Kidney epithelial cell (primary cell): ENCODE data around the gene THEMIS. TPM values are rescaled to one million over a fixed set of nuclear protein-coding genes. Genes with fewer than 3 reads are reported as not detected.

Experiments used
- DNase-seq: peaks from one replicate; pipeline ENCODE4 v3.0.0-alpha.2; 2010; ENCODE audit warnings: low read depth
- H3K27me3 ChIP-seq: 2 replicates; pipeline ENCODE4 v1.6.0; 2011; ENCODE audit warnings: low read length; ENCODE audit not compliant: control insufficient read depth, insufficient read depth
- H3K36me3 ChIP-seq: 2 replicates; pipeline ENCODE4 v1.5.1; 2011; ENCODE audit warnings: low read length; ENCODE audit not compliant: control insufficient read depth, insufficient read depth
- H3K4me3 ChIP-seq: 2 replicates; pipeline ENCODE4 v1.5.1; 2011; ENCODE audit warnings: low read depth, mild to moderate bottlenecking, control low read depth, low read length
- CTCF ChIP-seq: IDR thresholded peaks from 2 replicates; pipeline ENCODE4 v1.5.1; 2011; ENCODE audit warnings: mild to moderate bottlenecking, moderate library complexity, low read length, control low read depth, inconsistent platforms; ENCODE audit not compliant: insufficient read depth, poor library complexity, severe bottlenecking
- total RNA-seq: library from RNA; depleted of rRNA; stranded (reverse); fragments of >200 nt; gene quantifications from 2 replicates; pipeline ENCODE4 v1.2.3, GENCODE V29; 2015

The THEMIS gene
- total RNA-seq, 1 donor from 2014 or later = not detected

- Histone ChIP-seq H3K4me3 (no peak overlapping the region), H3K36me3 (no peaks in the 10 kb centered on the region), H3K27me3 (no peaks in the 10 kb centered on the region)
- TF ChIP-seq CTCF = no peak
- DNase-seq = no peak
Measured at GRCh38 chr6:127868338-127868737, 32.5 kb downstream of the THEMIS start.

- Histone ChIP-seq H3K36me3 (no peaks in the 10 kb centered on the region), H3K4me3 (no peak overlapping the region), H3K27me3 (no peaks in the 10 kb centered on the region)
- no peak for TF ChIP-seq CTCF
- DNase-seq = no peak
Measured at GRCh38 chr6:127866766-127867165, 34.1 kb downstream of the THEMIS start.

GRCh38 chr6:127865108-127865507 lies 35.8 kb downstream of the THEMIS start:
- H3K27me3 ChIP-seq = no peaks in the 10 kb centered on the region
- no peak for TF ChIP-seq CTCF
- no peaks in the 10 kb centered on the region for H3K36me3 ChIP-seq
- H3K4me3 ChIP-seq = no peak overlapping the region
- DNase-seq = no peak

GRCh38 chr6:127864701-127865100 lies 36.2 kb downstream of the THEMIS start:
- Histone ChIP-seq H3K4me3 (no peak overlapping the region), H3K27me3 (no peaks in the 10 kb centered on the region), H3K36me3 (no peaks in the 10 kb centered on the region)
- no peak for TF ChIP-seq CTCF
- DNase-seq = no peak

- H3K36me3 ChIP-seq = no peaks in the 10 kb centered on the region
- no peak for TF ChIP-seq CTCF
- DNase-seq = no peak
- H3K4me3 ChIP-seq = no peak overlapping the region
- H3K27me3 ChIP-seq = no peaks in the 10 kb centered on the region
Measured at GRCh38 chr6:127860723-127861122, 40.1 kb downstream of the THEMIS start.

- no peak for TF ChIP-seq CTCF
- DNase-seq = no peak
- H3K27me3 ChIP-seq = no peaks in the 10 kb centered on the region
- no peak overlapping the region for H3K4me3 ChIP-seq
- H3K36me3 ChIP-seq = no peaks in the 10 kb centered on the region
Measured at GRCh38 chr6:127859956-127860355, 40.9 kb downstream of the THEMIS start.
